CD4-positive, alpha-beta T cell treated with Interferon alpha-2 for 1 hour (primary cell): Measurements from ENCODE around the gene PUSL1.

Source experiments
- DNase-seq, 2 donors: peaks; one replicate each; pipeline ENCODE4 v3.0.0-alpha.2; 2020 to 2022

The PUSL1 gene

GRCh38 chr1:1280782-1281481 lies 27.5 kb upstream of the PUSL1 start:
- no peak for DNase-seq

- no peak for DNase-seq
Measured at GRCh38 chr1:1281533-1282321, 26.7 kb upstream of the PUSL1 start.

GRCh38 chr1:1282998-1283397 lies 25.4 kb upstream of the PUSL1 start:
- no peak for DNase-seq

DNA sequence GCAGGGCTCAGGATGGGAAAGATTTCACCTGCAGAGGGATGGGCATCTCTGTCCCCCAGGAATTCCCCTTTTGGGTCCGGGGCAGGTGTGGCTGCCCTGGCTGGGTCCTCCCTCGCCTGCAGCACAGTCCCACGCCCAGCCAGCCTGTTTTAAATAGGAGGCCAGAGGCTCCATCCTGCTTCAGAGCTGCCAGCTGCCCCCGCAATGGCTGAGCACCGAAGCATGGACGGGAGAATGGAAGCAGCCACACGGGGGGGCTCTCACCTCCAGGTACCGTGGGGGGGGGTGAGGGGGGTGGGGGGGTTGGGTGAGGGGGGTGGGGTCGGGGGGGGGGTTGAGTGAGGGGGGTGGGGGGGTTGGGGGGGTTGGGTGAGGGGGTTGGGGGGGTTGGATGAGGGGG lies 24.6 kb upstream of the PUSL1 start:
- no peak for DNase-seq

GRCh38 chr1:1284221-1285101 lies 23.9 kb upstream of the PUSL1 start:
- DNase-seq: no peak

- no peak for DNase-seq
Measured at GRCh38 chr1:1285102-1285571, 23.3 kb upstream of the PUSL1 start.

DNA sequence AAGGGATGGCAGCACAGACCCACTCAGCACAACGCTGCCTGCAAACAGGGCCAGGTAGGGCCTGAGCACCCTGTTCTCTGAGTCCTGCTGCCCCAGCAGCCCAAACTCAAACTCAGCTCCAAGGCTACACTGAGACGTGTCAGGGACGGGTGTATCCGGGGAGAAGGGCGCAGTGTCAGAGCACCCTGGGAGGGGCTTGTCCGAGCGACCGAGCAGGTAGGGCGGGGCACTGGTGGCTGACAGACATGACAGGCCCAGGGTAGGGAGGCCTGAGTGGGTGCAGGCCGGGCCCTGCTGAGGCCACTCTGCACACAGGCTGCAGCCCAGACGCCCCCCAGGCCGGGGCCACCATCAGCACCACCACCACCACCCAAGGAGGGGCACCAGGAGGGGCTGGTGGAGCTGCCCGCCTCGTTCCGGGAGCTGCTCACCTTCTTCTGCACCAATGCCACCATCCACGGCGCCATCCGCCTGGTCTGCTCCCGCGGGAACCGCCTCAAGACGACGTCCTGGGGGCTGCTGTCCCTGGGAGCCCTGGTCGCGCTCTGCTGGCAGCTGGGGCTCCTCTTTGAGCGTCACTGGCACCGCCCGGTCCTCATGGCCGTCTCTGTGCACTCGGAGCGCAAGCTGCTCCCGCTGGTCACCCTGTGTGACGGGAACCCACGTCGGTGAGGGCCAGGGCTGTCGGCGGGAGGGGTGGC lies 22.6 kb upstream of the PUSL1 start:
- no peak for DNase-seq

GRCh38 chr1:1286313-1287261 lies 21.8 kb upstream of the PUSL1 start:
- no peak for DNase-seq

GRCh38 chr1:1287288-1288110 lies 20.9 kb upstream of the PUSL1 start:
- no peak for DNase-seq

DNA sequence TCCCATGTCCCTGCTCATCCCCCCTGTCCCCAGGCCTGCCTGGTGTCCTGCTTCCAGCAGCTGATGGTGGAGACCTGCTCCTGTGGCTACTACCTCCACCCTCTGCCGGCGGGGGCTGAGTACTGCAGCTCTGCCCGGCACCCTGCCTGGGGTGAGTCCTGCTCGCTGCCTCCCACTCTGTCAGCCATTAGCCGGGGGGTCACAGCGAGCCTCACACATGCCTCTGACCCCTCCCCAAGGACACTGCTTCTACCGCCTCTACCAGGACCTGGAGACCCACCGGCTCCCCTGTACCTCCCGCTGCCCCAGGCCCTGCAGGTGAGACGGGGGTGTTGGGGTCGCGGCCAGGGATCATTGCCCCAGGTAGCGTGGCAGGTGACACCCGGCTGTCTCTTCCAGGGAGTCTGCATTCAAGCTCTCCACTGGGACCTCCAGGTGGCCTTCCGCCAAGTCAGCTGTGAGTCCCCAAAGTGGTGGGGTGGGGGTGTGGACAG lies 18.1 kb upstream of the PUSL1 start:
- DNase-seq: peak; percentile 55 to 77

DNA sequence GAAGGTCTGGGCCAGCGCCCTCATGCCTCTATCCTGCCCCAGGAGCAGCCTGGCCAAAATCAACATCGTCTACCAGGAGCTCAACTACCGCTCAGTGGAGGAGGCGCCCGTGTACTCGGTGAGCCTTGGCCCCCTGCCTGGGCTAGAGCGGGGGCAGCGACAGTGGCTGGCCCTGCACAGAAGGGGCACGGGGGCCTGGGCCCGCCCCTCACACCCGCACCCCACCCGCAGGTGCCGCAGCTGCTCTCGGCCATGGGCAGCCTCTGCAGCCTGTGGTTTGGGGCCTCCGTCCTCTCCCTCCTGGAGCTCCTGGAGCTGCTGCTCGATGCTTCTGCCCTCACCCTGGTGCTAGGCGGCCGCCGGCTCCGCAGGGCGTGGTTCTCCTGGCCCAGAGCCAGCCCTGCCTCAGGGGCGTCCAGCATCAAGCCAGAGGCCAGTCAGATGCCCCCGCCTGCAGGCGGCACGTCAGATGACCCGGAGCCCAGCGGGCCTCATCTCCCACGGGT lies 17.3 kb upstream of the PUSL1 start:
- no peak for DNase-seq

GRCh38 chr1:1291548-1292441 lies 16.6 kb upstream of the PUSL1 start:
- DNase-seq: peak; percentile 59 to 78

GRCh38 chr1:1292442-1292779 lies 16.0 kb upstream of the PUSL1 start:
- no peak for DNase-seq

GRCh38 chr1:1292851-1293250 lies 15.5 kb upstream of the PUSL1 start:
- no peak for DNase-seq

DNA sequence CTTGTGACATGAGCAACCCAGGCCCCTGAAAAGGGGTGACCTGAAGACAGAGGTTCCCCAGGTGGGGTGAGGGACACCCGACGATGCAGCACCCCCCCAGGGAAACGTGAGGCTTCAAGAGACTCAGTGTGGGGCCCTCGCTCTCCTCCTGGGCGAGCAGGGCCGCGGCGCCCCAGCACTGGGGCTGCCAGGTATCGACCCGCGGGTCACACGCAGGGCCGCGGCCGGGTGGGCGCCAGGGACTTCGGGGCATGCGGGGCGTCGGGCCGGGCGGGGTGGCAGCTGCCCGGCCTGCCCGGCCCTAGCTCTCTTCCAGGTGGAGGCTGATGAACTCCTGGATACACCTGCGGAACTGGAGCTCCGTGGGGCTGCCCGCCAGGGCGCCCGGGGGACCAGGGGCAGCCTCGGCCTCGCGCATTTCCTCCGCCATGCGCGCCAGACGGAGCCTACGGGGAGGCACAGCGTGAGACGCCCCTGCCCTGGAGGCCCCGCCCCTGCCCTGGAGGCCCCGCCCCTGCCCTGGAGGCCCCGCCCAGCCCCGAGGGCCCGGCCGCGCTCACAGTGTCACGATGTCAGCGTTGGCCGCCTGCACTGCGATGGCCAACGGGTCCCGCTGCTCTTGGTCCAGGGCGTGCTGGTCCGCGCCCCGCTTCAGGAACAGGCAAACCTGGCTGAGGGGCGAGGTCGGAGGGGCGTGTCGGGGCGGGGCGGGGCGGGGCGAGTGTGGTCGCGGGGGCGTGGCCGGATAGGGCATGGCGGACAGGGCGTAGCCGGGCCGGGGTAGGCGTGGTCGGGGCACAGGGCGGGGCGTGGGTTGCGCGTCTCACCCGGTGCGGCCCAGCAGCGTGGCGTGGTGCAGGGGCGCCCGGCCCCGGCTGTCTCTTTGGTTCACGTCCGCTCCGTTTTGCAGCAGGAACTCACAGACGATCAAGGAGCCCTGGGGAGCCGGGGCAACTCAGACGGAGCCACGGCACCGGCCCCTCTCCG lies 14.8 kb upstream of the PUSL1 start:
- no peak for DNase-seq

DNA sequence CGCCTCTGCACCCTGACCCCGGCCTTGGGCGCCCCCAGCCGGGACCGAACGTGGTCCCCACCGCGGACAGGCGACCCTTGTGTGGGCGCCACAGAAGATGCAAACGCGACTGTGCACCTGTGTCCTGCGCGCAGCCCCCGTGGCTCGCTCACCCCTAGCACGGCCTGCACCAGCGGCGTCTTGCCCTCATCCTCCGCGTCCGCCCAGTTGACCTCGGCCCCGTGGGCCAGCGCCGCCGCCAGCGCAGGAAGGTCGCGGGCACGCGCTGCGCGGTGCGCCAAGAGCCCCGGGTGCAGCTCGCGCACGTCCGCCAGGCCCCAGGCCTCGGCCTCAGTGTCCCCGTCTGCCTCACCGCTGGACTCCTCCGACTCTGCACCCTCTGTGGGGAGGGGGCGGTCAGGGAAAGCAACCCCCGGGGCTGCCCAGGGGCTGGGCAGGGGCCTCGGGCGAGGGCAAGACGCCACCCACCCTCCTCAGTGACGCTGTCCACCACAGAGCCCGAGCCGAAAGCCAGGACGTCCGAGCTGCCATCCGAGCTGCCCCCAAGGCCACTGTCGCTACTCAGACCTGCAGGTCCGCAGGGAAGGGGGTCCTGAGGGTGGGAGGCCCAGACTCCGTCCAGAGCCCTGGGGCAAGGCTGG lies 14.0 kb upstream of the PUSL1 start:
- no peak for DNase-seq

- no peak for DNase-seq
Measured at GRCh38 chr1:1295154-1295923, 13.1 kb upstream of the PUSL1 start.
